Suprapubic skin (tissue), 3 donors: ENCODE data around the gene CCDC9B.

Source experiments
- CTCF ChIP-seq, 2 donors: fragments of 200-600 bp in 1 of 2; fragments of 450-650 bp in 1 of 2; sonication (generic) in 1 of 2; IDR thresholded peaks; one replicate each; pipeline ENCODE4 v1.5.1; 2016 to 2019; ENCODE audit warnings: antibody characterized with exemption in 2 of 2, mild to moderate bottlenecking in 1 of 2, moderate library complexity in 1 of 2
- POLR2A ChIP-seq, 2 donors: fragments of 450-650 bp; IDR thresholded peaks; one replicate each; pipeline ENCODE4 v1.6.1; 2017; ENCODE audit warnings: antibody characterized with exemption in 2 of 2, mild to moderate bottlenecking in 2 of 2, moderate library complexity in 2 of 2

GRCh38 chr15:40354408-40355171, 13.9 kb upstream of the CCDC9B start:
- TF ChIP-seq CTCF (IDR thresholded peaks at IDR 0.05) (no peak), POLR2A (IDR thresholded peaks at IDR 0.05) (no peak)
